ENCODE results near the gene CLCNKB. TPM values are rescaled to one million over a fixed set of nuclear protein-coding genes. Genes with fewer than 3 reads are reported as not detected.
"Not testable (repeated sequence)": the region's sequence is repeated elsewhere in the genome, so short reads cannot be mapped to it uniquely, and the experiment has no call there.

The CLCNKB gene
- total RNA-seq, 1 donor from 2014 or later, result not detected

GRCh38 chr1:16043950-16044349 lies 368 bp downstream of the CLCNKB start:
- no peak overlapping the region for H3K9ac ChIP-seq (ENCODE audit: low read depth in 1 of 3, low read length in 3 of 3)
- H3K4me1 ChIP-seq (ENCODE audit: control insufficient read depth in 3 of 3, insufficient read depth in 3 of 3, low read length in 3 of 3), result peaks cover 0 to 5% (median 5%) of the 10 kb centered on the region in 3 donors
- no peak overlapping the region for H3K27ac ChIP-seq (ENCODE audit: low read depth, low read length)
- no peaks in the 10 kb centered on the region for H3K9me3 ChIP-seq (ENCODE audit: control insufficient read depth in 3 of 3, low read length in 3 of 3)
- no peak overlapping the region for H3K4me3 ChIP-seq (ENCODE audit: low read length in 3 of 3)
- H3K36me3 ChIP-seq (ENCODE audit: control insufficient read depth in 3 of 3, insufficient read depth in 3 of 3, low read length in 3 of 3), result no peaks in the 10 kb centered on the region
- H3K27me3 ChIP-seq (ENCODE audit: control insufficient read depth in 3 of 3, insufficient read depth in 3 of 3, low read length in 3 of 3), result peaks cover 0 to under 1% (median 0%) of the 10 kb centered on the region in 3 donors

- H3K4me3 ChIP-seq (ENCODE audit: low read length in 3 of 3), result no peak overlapping the region
- H3K9me3 ChIP-seq (ENCODE audit: control insufficient read depth in 3 of 3, low read length in 3 of 3), result no peaks in the 10 kb centered on the region
- peaks cover 0 to 4% (median 0%) of the 10 kb centered on the region in 3 donors for H3K27me3 ChIP-seq (ENCODE audit: control insufficient read depth in 3 of 3, insufficient read depth in 3 of 3, low read length in 3 of 3)
- no peak overlapping the region for H3K27ac ChIP-seq (ENCODE audit: low read depth, low read length)
- H3K9ac ChIP-seq (ENCODE audit: low read depth in 1 of 3, low read length in 3 of 3), result no peak overlapping the region
- H3K4me1 ChIP-seq (ENCODE audit: control insufficient read depth in 3 of 3, insufficient read depth in 3 of 3, low read length in 3 of 3), result peaks cover 0 to 5% (median 5%) of the 10 kb centered on the region in 3 donors
- H3K36me3 ChIP-seq (ENCODE audit: control insufficient read depth in 3 of 3, insufficient read depth in 3 of 3, low read length in 3 of 3), result no peaks in the 10 kb centered on the region
These were observed 3.3 kb downstream of the CLCNKB start for GRCh38 chr1:16046842-16047241.

GRCh38 chr1:16047791-16048475 lies 4.4 kb downstream of the CLCNKB start:
- Histone ChIP-seq H3K27ac (ENCODE audit: low read depth, low read length) (no peak overlapping the region), H3K36me3 (ENCODE audit: control insufficient read depth in 3 of 3, insufficient read depth in 3 of 3, low read length in 3 of 3) (no peaks in the 10 kb centered on the region), H3K9me3 (ENCODE audit: control insufficient read depth in 3 of 3, low read length in 3 of 3) (no peaks in the 10 kb centered on the region), H3K4me1 (ENCODE audit: control insufficient read depth in 3 of 3, insufficient read depth in 3 of 3, low read length in 3 of 3) (peaks cover 0 to 5% (median 5%) of the 10 kb centered on the region in 3 donors), H3K4me3 (ENCODE audit: low read length in 3 of 3) (no peak overlapping the region), H3K27me3 (ENCODE audit: control insufficient read depth in 3 of 3, insufficient read depth in 3 of 3, low read length in 3 of 3) (peaks cover 0 to 4% (median 0%) of the 10 kb centered on the region in 3 donors), H3K9ac (ENCODE audit: low read depth in 1 of 3, low read length in 3 of 3) (no peak overlapping the region)

- Histone ChIP-seq H3K27me3 (ENCODE audit: control insufficient read depth in 3 of 3, insufficient read depth in 3 of 3, low read length in 3 of 3) (peaks cover 0 to 4% (median 0%) of the 10 kb centered on the region in 3 donors), H3K4me3 (ENCODE audit: low read length in 3 of 3) (peak overlapping the region; percentile 50 to 56 (median 51)), H3K36me3 (ENCODE audit: control insufficient read depth in 3 of 3, insufficient read depth in 3 of 3, low read length in 3 of 3) (no peaks in the 10 kb centered on the region), H3K9ac (ENCODE audit: low read depth in 1 of 3, low read length in 3 of 3) (peak overlapping the region in 2 of 3 donors; percentile 20 to 50), H3K4me1 (ENCODE audit: control insufficient read depth in 3 of 3, insufficient read depth in 3 of 3, low read length in 3 of 3) (peaks cover 0 to 5% (median 5%) of the 10 kb centered on the region in 3 donors), H3K27ac (ENCODE audit: low read depth, low read length) (no peak overlapping the region), H3K9me3 (ENCODE audit: control insufficient read depth in 3 of 3, low read length in 3 of 3) (no peaks in the 10 kb centered on the region)
These were observed 5.1 kb downstream of the CLCNKB start for GRCh38 chr1:16048573-16049189.

- H3K36me3 ChIP-seq (ENCODE audit: control insufficient read depth in 3 of 3, insufficient read depth in 3 of 3, low read length in 3 of 3), result no peaks in the 10 kb centered on the region
- no peak overlapping the region for H3K27ac ChIP-seq (ENCODE audit: low read depth, low read length)
- H3K9me3 ChIP-seq (ENCODE audit: control insufficient read depth in 3 of 3, low read length in 3 of 3), result no peaks in the 10 kb centered on the region
- no peak overlapping the region for H3K4me3 ChIP-seq (ENCODE audit: low read length in 3 of 3)
- no peak overlapping the region for H3K9ac ChIP-seq (ENCODE audit: low read depth in 1 of 3, low read length in 3 of 3)
- H3K4me1 ChIP-seq (ENCODE audit: control insufficient read depth in 3 of 3, insufficient read depth in 3 of 3, low read length in 3 of 3), result peaks cover 0 to 5% (median 5%) of the 10 kb centered on the region in 3 donors
- peaks cover 0 to 4% (median 0%) of the 10 kb centered on the region in 3 donors for H3K27me3 ChIP-seq (ENCODE audit: control insufficient read depth in 3 of 3, insufficient read depth in 3 of 3, low read length in 3 of 3)
These were observed 6.7 kb downstream of the CLCNKB start for GRCh38 chr1:16050328-16050727.

GRCh38 chr1:16051039-16051438 lies 7.5 kb downstream of the CLCNKB start:
- H3K4me1 ChIP-seq (ENCODE audit: control insufficient read depth in 3 of 3, insufficient read depth in 3 of 3, low read length in 3 of 3), result peaks cover 0 to 8% (median 5%) of the 10 kb centered on the region in 3 donors
- H3K27me3 ChIP-seq (ENCODE audit: control insufficient read depth in 3 of 3, insufficient read depth in 3 of 3, low read length in 3 of 3), result peaks cover 0 to 4% (median 0%) of the 10 kb centered on the region in 3 donors
- no peak overlapping the region for H3K4me3 ChIP-seq (ENCODE audit: low read length in 3 of 3)
- no peaks in the 10 kb centered on the region for H3K9me3 ChIP-seq (ENCODE audit: control insufficient read depth in 3 of 3, low read length in 3 of 3)
- no peak overlapping the region for H3K9ac ChIP-seq (ENCODE audit: low read depth in 1 of 3, low read length in 3 of 3)
- H3K27ac ChIP-seq (ENCODE audit: low read depth, low read length), result no peak overlapping the region
- H3K36me3 ChIP-seq (ENCODE audit: control insufficient read depth in 3 of 3, insufficient read depth in 3 of 3, low read length in 3 of 3), result no peaks in the 10 kb centered on the region

- not testable (repeated sequence) for H3K4me3 ChIP-seq (ENCODE audit: low read length in 3 of 3); H3K36me3 ChIP-seq (ENCODE audit: control insufficient read depth in 3 of 3, insufficient read depth in 3 of 3, low read length in 3 of 3); H3K27me3 ChIP-seq (ENCODE audit: control insufficient read depth in 3 of 3, insufficient read depth in 3 of 3, low read length in 3 of 3); H3K9ac ChIP-seq (ENCODE audit: low read depth in 1 of 3, low read length in 3 of 3); H3K9me3 ChIP-seq (ENCODE audit: control insufficient read depth in 3 of 3, low read length in 3 of 3); H3K27ac ChIP-seq (ENCODE audit: low read depth, low read length); H3K4me1 ChIP-seq (ENCODE audit: control insufficient read depth in 3 of 3, insufficient read depth in 3 of 3, low read length in 3 of 3)
These were observed 8.4 kb downstream of the CLCNKB start for GRCh38 chr1:16051949-16052348.

GRCh38 chr1:16053781-16054502 lies 10.4 kb downstream of the CLCNKB start:
- Histone ChIP-seq H3K27ac (ENCODE audit: low read depth, low read length) (no peak overlapping the region), H3K27me3 (ENCODE audit: control insufficient read depth in 3 of 3, insufficient read depth in 3 of 3, low read length in 3 of 3) (peaks cover 0 to 3% (median 0%) of the 10 kb centered on the region in 3 donors), H3K4me1 (ENCODE audit: control insufficient read depth in 3 of 3, insufficient read depth in 3 of 3, low read length in 3 of 3) (peaks cover 0 to 3% (median under 1%) of the 10 kb centered on the region in 3 donors), H3K9ac (ENCODE audit: low read depth in 1 of 3, low read length in 3 of 3) (no peak overlapping the region), H3K9me3 (ENCODE audit: control insufficient read depth in 3 of 3, low read length in 3 of 3) (no peaks in the 10 kb centered on the region), H3K4me3 (ENCODE audit: low read length in 3 of 3) (no peak overlapping the region), H3K36me3 (ENCODE audit: control insufficient read depth in 3 of 3, insufficient read depth in 3 of 3, low read length in 3 of 3) (no peaks in the 10 kb centered on the region)

- peaks cover 0 to 3% (median 0%) of the 10 kb centered on the region in 3 donors for H3K4me1 ChIP-seq (ENCODE audit: control insufficient read depth in 3 of 3, insufficient read depth in 3 of 3, low read length in 3 of 3)
- no peaks in the 10 kb centered on the region for H3K36me3 ChIP-seq (ENCODE audit: control insufficient read depth in 3 of 3, insufficient read depth in 3 of 3, low read length in 3 of 3)
- H3K9me3 ChIP-seq (ENCODE audit: control insufficient read depth in 3 of 3, low read length in 3 of 3), result no peaks in the 10 kb centered on the region
- no peaks in the 10 kb centered on the region for H3K27me3 ChIP-seq (ENCODE audit: control insufficient read depth in 3 of 3, insufficient read depth in 3 of 3, low read length in 3 of 3)
- H3K9ac ChIP-seq (ENCODE audit: low read depth in 1 of 3, low read length in 3 of 3), result no peak overlapping the region
- H3K4me3 ChIP-seq (ENCODE audit: low read length in 3 of 3), result no peak overlapping the region
- no peak overlapping the region for H3K27ac ChIP-seq (ENCODE audit: low read depth, low read length)
These were observed 11.3 kb downstream of the CLCNKB start for GRCh38 chr1:16054598-16055540.
